Measurements from ENCODE around the gene SSRP1. TPM values are rescaled to one million over a fixed set of nuclear protein-coding genes. Genes with fewer than 3 reads are reported as not detected.
"Not testable (repeated sequence)": the region's sequence is repeated elsewhere in the genome, so short reads cannot be mapped to it uniquely, and the experiment has no call there.

The SSRP1 gene
- total RNA-seq, 1 donor: 61.7 TPM

- H3K4me3 ChIP-seq (ENCODE audit: low read depth, low read length): no peak overlapping the region
- TF ChIP-seq, protein P1, sequence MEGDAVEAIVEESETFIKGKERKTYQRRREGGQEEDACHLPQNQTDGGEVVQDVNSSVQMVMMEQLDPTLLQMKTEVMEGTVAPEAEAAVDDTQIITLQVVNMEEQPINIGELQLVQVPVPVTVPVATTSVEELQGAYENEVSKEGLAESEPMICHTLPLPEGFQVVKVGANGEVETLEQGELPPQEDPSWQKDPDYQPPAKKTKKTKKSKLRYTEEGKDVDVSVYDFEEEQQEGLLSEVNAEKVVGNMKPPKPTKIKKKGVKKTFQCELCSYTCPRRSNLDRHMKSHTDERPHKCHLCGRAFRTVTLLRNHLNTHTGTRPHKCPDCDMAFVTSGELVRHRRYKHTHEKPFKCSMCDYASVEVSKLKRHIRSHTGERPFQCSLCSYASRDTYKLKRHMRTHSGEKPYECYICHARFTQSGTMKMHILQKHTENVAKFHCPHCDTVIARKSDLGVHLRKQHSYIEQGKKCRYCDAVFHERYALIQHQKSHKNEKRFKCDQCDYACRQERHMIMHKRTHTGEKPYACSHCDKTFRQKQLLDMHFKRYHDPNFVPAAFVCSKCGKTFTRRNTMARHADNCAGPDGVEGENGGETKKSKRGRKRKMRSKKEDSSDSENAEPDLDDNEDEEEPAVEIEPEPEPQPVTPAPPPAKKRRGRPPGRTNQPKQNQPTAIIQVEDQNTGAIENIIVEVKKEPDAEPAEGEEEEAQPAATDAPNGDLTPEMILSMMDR (IDR thresholded peaks at IDR 0.05; ENCODE audit: insufficient read depth, low read depth, low read length): no peak
- DNase-seq (ENCODE audit: low read depth): peak; percentile 24
Measured at GRCh38 chr11:57290288-57290687, 45.4 kb downstream of the SSRP1 start.

GRCh38 chr11:57288771-57289579, 46.7 kb downstream of the SSRP1 start:
- H3K4me3 ChIP-seq (ENCODE audit: low read depth, low read length): no peak overlapping the region
- TF ChIP-seq, protein P1 (IDR thresholded peaks at IDR 0.05; ENCODE audit: insufficient read depth, low read depth, low read length): no peak
- DNase-seq (ENCODE audit: low read depth): peak; percentile 45

DNA sequence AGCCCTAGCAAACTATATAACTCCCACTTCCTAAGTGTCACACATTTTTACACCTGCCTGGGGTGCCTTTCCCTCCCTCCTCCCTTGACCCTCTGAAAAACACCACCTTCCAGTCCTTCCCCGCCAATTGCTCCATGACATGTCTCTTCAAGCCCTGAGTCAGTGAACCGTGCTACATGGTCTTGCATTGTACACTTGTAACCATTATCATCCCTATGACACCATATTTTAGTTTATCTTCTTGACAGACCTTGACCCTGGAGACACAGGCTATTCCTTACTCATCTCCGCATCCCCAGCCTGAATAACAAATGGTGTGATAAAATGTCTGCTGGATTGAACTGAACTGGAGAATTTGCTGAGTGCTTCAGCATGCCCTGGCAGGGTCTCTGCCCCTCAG, 47.8 kb downstream of the SSRP1 start:
- H3K4me3 ChIP-seq (ENCODE audit: low read depth, low read length): no peak overlapping the region
- no peak for DNase-seq (ENCODE audit: low read depth)
- TF ChIP-seq, protein P1 (IDR thresholded peaks at IDR 0.05; ENCODE audit: insufficient read depth, low read depth, low read length): no peak

- TF ChIP-seq, protein P1 (IDR thresholded peaks at IDR 0.05; ENCODE audit: insufficient read depth, low read depth, low read length): no peak
- no peak overlapping the region for H3K4me3 ChIP-seq (ENCODE audit: low read depth, low read length)
- no peak for DNase-seq (ENCODE audit: low read depth)
Measured at GRCh38 chr11:57283231-57283990, 52.3 kb downstream of the SSRP1 start.

DNA sequence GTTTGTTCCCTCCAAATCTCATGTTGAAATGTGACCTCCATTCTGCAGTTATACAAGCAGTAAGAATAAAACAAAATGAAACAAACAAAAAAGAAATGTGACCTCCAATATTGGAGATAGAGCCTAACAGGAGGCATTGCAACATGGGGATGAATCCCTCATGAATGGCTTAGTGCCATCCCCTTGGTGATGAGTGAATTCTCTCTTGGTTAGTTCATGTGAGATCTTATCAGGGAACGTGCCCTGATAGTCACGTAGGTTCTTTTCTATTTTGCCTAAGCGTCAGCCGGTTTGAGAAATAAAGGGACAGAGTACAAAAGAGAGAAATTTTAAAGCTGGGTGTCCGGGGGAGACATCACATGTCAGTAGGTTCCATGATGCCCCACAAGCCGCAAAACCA, 54.1 kb downstream of the SSRP1 start:
- not testable (repeated sequence) for H3K4me3 ChIP-seq (ENCODE audit: low read depth, low read length); DNase-seq (ENCODE audit: low read depth)

- no peak overlapping the region for H3K4me3 ChIP-seq (ENCODE audit: low read depth, low read length)
- TF ChIP-seq, protein P1 (IDR thresholded peaks at IDR 0.05; ENCODE audit: insufficient read depth, low read depth, low read length): no peak
- DNase-seq (ENCODE audit: low read depth): peak; percentile 54
Measured at GRCh38 chr11:57279116-57279515, 56.6 kb downstream of the SSRP1 start.

DNA sequence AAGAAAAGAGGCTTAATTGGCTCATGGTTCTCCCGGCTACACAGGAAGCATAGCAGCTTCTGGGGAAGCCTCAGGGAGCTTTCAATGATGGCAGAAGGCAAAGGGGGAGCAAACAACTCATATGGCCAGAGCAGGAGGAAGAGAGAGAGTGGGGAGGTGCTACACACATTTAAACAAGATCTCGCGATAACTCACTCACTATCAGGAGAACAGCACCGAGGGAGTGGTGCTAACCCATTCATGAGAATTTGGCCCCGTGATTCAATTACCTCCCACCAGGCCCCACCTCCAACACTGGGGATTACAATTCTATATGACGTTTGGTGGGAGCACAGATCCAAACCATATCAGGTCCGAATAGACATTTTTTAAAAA, 57.0 kb downstream of the SSRP1 start:
- H3K4me3 ChIP-seq (ENCODE audit: low read depth, low read length): no peak overlapping the region
- no peak for DNase-seq (ENCODE audit: low read depth)
- TF ChIP-seq, protein P1 (IDR thresholded peaks at IDR 0.05; ENCODE audit: insufficient read depth, low read depth, low read length): no peak

Data from fibroblast of villous mesenchyme (primary cell).